NCI-H2029 (cell line): ENCODE measurements around the gene NABP2.
"Not testable (repeated sequence)": the region's sequence is repeated elsewhere in the genome, so short reads cannot be mapped to it uniquely, and the experiment has no call there.

Experiments used
- DNase-seq: peaks from one replicate; lab custom pipeline; 2025; lab: John Stamatoyannopoulos, UW

Gene NABP2

DNA sequence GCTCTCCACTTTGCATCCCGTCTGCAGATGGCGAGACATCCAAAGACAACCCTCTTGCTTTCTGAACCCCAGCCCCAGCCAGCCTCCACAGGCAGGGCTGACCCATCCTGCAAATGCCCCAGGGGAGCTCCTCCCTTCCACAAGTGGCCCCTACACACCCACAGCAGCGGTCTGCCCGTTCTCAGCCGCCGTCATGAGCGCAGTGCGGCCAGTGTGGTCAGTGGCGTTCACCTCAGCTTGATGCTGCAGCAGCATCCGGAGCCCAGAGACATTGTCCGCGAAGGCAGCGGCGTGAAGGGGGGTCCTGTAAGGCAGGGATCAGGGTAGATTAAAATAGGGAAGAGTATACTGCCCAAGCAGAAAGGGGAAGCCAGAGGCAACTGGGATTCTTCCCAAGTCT, 20.4 kb downstream of the NABP2 start:
- DNase-seq: no peak

- no peak for DNase-seq
Observed at GRCh38 chr12:56247923-56248322, 23.8 kb downstream of the NABP2 start.

DNA sequence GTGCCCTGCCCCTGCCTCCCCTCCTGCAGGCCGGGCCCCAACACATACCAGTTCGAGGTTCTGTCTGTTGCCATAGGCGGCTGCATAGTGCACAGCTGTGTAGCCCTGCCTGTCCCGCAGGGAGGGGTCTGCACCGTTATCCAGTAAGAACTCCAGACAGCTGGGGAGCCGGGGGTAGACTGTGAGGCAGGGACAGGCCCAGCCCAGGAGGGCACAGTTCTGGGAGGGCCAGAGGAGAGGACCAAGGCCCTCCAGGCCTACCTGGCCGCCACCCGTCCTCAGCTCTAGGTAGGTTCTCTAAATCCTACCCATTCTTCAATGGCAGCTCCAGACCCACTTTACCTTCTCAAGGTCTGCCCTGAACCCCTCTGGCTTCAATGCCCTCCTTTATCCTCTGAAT, 24.6 kb downstream of the NABP2 start:
- DNase-seq: no peak

DNA sequence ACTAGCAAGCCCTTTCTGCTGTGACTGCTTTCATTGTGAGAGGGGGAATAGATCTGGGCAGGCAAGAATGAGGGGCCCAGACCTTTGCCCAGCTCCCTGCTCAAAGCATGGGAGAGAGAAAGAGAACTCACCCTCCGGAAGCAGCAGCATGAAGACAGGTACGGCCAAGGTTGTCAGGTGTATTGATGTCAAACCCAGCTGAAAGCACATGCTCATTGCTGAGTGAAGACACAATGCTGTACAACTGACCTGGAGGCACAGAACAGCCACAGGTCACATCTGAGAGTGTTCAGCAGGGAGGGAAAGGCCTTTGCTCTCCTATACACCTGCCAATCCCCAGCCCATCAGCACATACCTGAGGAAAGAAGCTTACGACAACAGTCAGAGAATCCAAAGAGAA, 28.5 kb downstream of the NABP2 start:
- no peak for DNase-seq

DNA sequence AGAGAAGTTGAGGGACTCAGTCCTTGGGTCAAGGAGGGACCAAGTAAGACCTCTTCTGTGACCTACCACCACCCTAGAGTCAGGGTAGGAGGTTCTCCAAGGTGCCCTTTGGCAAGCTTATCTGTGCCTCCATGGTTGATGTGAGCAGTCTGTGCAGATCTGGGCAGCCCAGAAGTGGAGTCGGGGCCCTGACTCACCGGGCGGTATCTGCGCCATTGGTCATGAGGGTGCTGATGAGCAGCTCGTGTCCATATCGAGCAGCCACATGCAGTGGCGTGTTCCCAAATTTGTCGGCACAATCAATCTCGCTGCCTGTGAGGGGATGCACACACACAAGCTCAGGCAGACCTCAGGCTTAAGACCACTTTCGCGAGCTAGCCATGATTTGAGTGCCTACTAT, 28.9 kb downstream of the NABP2 start:
- DNase-seq: no peak

DNA sequence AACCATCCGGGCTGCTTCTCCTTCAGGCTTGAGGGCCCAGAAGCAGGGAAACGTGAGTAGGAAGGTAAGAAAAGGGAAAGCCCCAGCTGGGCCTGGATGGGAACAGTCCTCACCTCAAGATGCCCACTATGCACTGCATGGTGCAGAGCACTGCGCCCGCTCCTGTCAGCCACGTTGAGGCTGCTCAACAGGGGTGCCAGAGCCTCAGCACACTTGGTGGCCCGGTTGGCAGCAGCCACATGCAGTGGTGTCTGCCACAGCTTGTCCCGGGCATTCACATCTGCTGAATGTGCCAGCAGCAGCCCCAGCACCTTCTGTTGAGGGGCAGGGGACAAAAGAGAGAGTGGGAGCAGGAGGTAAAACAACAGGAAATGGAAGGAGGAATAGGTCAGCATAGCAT, 31.5 kb downstream of the NABP2 start:
- DNase-seq: no peak

DNA sequence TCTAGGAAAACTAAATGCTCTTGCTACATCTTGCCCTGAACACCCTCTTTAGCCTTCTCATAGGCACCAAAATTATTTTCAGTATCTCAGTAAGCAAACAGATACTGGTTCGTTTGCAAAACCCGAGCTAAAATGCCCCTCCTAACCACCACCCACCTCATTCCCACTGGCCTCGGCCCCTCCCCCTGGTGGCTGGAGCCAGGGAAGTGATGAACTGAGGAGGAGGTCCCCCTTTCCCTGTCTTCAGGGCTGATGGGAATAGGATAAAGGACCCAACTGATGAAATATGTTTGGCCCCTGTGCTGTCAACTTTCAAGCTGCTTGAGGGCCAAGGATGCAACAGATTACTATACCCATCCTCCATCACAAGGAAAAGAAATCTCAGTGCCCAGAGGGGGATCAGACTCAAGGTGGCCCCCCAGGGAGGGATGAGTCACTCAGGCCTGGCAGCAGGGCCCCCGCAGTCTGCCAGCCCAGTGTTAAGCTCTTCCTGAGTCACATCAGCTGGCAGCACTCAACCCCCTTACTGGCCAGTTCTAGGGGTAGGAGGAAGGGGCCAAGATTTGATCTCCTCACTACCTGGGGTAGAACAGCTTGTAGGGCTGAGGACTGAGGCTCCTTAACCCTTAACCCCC, 32.3 kb downstream of the NABP2 start:
- no peak for DNase-seq

DNA sequence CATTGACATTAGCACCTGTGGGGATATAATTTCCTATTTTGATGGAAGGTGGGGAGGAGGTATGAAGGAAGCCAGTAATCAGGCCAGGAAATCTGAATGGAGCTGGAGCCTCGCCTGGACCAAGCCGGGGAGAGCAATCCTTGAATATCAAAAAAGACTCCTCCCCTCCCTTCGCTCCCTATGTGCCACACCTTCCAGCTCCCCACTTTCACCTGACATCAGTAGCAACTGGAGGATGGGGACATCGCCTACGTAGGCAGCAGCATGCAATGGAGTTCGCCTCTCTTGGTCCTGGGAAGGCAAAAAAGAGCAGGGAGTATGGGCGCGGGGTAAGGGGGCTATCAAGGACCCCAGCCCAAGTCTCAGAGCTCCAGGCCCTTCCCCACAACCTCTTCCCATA, 32.9 kb downstream of the NABP2 start:
- DNase-seq: no peak

DNA sequence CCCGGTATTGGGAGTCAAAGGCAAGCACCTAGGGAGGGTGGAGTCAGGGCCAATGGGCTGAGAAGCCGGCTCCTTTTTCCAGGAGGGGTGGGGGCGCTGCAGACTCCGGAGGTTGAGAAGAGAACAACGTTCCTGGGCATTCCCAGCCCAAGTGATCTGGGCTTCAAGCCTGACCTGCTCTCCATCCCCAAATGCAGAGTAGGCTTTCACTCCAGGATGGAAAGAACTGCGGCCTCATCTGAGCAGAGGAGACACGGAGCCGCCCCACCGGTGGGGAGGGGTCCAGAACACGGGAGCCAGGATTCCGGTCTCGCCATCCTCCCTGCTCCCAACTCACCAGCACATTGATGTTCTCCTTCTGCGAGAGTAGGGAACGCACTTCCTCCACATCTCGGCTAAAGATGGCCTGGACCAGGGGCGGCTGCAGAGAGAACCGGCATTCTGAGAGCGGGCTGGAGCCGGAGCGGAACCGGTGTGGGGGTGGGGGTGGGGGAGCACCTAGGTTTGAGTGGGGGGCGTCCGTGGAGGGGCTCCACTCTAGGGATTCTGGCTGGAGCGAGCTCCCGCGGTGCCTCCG, 33.4 kb downstream of the NABP2 start:
- DNase-seq: no peak

DNA sequence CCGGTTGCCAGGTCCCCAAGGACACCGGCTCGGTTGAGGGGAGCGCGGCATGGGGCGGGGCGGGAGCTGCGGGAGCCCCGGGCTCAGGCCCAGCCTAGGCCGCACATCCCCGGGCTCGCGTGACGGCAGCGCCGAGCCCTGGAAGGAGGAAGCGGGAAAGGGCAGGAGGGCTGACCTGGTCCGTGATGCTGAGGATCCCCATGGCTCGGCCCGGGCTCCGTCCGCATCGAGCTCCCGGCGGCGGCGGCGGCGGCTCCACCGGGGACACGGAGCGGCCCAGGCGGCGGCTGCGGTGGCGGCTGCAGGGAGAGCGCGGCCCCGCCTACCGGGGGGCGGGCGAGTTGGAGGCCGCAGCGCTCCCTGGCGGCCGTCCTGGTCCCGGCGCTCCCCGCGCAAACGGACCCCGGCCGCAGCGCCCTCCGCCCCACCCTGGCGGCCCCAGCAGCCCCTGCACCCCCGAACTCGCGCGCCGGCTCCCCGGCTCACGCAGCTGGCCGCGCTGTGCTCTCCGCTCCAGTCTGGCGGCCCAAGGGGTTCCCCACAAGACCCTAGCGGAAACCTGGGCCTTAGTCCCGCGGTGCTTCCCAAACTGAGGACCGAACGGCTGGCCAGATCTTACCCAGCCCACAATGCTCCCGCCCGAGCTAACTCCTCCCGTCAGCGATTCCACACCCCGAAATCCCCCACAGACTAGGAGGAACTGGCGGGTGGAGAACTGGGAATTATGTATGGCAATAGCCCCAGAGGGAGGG, 34.1 kb downstream of the NABP2 start, which contains the start of gene ANKRD52:
Gene ANKRD52 (minus strand): TSS at position 317 of the 752 bp plus-strand sequence. CDS start 115 bp downstream, at position 202.
- peak; percentile 60 for DNase-seq

GRCh38 chr12:56258820-56259183, 34.7 kb downstream of the NABP2 start:
- no peak for DNase-seq

DNA sequence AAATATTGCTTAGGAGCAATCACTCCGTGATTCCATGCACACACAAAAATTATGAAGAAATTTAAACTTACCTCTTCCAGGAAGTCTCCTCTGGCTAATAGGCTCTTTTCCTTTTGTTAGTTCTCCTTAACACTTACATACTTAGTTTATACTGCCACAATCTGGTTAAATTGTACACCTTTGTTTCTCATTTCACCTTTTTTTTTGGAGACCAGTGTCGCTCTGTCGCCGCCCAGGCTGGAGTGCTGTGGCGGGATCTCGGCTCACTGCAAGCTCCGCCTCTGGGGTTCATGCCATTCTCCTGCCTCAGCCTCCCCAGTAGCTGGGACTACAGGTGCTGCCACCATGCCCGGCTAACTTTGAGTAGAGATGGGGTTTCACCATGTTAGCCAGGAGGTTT, 36.2 kb downstream of the NABP2 start:
- no peak for DNase-seq

DNA sequence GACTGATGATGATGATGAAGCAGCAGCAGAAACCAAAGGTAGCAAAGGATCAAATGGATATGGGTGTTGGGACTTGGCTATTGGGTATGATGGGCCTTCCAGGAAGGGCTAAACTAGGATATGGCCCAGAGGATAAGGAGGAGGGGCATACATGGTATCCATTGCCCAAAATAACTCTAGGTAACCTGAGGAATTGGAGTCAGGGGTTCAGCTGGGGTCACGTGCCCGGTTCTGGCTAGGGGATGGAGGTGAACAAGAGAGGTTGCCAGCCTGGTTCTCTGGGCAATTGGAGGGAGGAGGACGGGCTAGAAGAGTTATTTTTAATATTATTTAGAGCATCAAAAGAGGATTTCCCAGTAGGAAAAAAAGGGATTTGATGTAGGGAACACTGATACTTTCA, 36.8 kb downstream of the NABP2 start:
- DNase-seq: no peak

DNA sequence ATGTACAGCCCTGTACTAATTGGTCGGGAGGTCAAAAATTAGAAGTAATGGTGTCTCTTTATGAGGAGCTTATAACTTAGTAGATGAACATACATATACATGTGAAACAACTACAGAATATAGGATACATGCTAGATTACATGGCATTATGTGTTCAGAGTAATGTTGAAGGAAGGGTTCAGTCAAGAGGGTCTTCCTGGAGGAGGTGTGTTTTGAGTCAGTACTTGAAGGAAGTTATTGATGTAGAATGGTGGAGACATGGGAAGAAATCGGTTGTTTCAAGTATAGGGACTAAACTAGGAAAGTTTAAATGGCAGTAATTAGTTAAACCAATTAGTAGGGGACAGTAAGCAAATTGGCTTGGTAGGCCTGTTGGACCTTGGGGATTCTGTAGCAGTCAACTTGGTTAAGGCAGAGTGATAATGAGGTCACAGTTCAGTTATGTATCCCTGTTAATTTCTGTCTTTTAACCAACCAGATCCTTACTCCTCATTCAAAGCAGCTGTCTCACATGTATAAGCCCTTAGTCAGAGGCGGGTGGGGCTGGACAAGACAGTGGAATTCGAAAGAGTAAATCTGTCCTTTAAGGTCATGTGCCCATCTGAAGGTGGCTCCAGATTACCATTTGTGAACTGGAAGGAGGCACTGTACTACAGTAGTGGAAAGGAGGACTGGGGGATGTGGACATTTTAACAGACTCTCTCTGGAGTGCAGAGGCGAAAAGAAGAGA, 37.5 kb downstream of the NABP2 start:
- DNase-seq: no peak

- DNase-seq: not testable (repeated sequence)
Observed at GRCh38 chr12:56262955-56263354, 38.8 kb downstream of the NABP2 start.

DNA sequence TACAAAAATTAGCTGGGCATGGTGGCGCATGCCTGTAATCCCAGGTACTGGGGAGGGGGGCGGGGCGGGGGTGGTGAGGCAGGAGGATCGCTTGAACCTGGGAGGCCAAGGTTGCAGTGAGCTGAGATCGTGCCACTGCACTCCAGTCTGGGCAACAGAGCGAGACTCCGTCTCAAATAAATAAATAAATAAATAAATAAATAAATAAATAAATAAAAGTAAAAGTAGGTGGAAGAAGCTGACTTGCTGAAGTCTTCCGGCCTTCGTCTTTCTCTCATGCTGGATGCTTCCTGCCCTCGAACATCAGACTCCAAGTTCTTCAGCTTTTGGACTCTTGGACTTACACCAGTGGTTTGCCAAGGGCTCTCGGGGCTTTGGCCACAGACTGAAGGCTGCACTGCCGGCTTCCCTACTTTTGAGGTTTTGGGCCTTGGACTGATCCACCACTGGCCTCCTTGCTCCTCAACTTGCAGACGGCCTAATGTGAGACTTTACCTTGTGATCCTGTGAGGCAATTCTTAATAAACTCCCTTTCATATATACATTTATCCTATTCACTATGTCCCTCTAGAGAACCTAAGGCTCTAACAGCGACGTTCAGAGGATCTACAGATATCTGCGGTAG, 42.0 kb downstream of the NABP2 start:
- DNase-seq: not testable (repeated sequence)

DNA sequence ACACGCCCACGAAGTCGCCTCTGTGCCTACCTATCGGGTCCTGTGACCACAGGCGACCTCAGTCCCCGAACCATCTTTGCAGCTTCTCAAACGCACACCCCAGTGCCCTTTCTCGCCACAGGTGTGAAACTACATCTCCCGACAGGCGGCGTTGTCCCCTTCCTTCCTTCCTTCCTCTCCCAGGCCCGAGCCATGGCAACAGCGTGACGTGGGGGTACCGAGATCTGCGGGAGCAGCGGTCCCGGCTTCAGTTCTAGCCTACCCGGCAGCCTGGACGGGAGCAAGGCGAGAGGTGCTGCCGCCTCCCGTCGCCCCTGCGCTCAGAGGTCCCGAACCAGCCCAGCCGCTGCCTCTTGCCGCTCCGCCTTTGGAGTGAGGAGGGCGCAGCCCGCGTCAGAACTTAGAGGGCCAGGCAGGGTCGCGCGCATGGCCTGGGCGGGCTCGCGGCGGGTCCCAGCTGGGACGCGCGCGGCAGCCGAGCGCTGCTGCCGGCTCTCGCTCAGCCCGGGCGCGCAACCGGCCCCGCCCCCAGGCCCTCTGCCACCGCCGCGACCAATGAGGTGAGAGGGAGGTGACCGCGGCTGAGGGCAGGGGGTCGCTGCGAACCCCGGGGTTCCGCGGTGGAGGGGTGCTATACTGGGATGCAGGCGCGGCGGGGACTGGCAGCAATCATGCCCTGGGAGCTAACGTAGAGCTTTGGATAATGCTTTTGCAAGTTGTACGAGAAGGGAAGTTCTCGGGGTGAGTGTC, 42.7 kb downstream of the NABP2 start, which contains the start of gene COQ10A:
Gene COQ10A (plus strand): TSS at position 250 of the 750 bp plus-strand sequence. CDS start 177 bp downstream, at position 427.
- DNase-seq: peak; percentile 80

- no peak for DNase-seq
Observed at GRCh38 chr12:56267443-56268071, 43.4 kb downstream of the NABP2 start.

- no peak for DNase-seq
Observed at GRCh38 chr12:56271031-56271430, 46.9 kb downstream of the NABP2 start.

DNA sequence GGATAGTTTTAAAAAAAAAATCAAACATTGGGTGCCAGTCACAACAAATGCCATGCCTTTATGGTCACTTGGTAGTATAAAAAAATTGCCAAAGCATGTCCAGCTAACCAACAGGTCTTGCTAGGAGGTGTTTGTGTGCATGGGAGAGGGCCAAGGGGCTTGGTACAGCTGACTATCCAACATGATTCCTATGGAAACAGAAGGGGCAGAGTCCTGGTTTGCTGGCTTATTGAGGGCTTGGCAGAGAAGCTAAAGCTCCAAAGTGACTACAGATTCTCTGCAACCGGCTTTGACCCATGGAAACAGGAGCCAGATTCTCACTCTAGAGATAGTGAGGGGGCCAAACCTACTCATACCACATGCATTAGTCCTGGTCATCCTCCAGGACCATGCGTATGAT, 48.3 kb downstream of the NABP2 start:
- DNase-seq: not testable (repeated sequence)

- DNase-seq: no peak
Observed at GRCh38 chr12:56274299-56274698, 50.2 kb downstream of the NABP2 start.
